ENCODE data around the gene DDX5. TPM values are rescaled to one million over a fixed set of nuclear protein-coding genes. Genes with fewer than 3 reads are reported as not detected.

Gene DDX5
- total and polyA plus RNA-seq, 9 donors, result 216 to 494 (median 418) TPM

DNA sequence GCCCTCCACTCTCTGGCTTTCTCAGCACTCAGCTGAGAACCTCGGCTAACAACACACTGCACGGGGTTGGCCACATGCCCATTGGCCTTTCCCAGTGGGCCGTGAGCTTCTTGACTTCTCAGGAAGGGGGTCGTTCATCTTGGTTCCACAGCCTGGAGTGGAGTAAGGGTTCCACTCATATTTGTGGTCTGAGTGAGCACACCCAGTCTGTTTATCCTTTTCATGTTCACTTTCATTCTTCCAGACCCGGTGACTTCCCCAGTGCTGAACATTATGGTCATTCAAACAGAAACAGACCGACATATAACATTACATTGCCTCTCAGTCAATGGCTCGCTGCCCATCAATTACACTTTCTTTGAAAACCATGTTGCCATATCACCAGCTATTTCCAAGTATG is 48.9 kb downstream of the DDX5 start:
- Histone ChIP-seq H3K27me3 (ENCODE audit: control insufficient read depth, insufficient read depth, low read length) (no peaks in the 10 kb centered on the region), H3K4me1 (ENCODE audit: control insufficient read depth, insufficient read depth, low read length) (peaks cover 12% of the 10 kb centered on the region), H3K36me3 (ENCODE audit: control insufficient read depth, insufficient read depth, low read length) (no peaks in the 10 kb centered on the region), H3K9me3 (replicated peaks; ENCODE audit: control insufficient read depth, low read depth, low read length) (no peaks in the 10 kb centered on the region), H3K27ac (ENCODE audit: low read length) (no peak overlapping the region), H3K4me3 (ENCODE audit: low read length) (no peak overlapping the region)
- 87% methylated on average over 2 of the region's 7 CpGs for WGBS (ENCODE audit: insufficient coverage)
- no peak for DNase-seq

DNA sequence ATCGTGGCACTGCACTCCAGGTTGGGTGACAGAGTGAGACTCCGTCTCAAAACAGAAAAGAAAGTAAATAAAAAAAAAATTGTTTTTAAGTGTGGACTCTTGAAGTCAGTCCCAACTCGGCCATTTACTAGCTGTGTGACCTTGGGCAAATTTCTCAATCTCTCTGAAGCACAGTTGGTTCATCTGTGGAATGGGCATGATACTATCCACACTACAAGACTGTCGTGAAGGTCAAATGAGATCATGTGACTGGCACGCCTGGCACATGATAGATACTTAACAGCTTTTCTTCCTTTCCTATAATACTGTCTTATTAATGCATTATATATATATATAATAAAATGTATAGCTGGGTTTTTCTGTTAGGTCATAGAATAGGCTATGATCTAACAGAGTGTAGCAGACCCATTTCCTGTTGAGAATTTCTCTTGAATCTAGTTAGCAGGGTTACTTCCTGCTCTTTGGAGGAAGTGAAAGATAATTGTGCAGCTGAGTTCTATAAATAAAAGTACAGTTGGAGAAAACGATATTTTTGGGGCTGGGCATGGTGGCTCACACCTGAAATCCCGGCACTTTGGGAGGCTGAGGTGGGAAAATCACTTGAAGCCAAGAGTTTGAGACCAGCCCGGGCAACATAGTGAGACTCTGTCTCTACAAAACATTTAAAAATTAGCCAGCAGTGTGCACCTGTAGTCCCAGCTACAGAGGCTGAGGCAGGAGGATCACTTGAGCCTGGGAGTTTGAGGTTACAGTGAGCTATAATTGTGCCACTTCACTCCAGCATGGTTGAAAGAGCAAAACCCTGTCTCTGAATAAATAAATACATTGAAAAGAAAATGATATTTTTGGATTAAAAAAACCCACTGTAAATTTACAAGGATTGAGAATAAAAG is 49.9 kb downstream of the DDX5 start:
- Histone ChIP-seq H3K36me3 (ENCODE audit: control insufficient read depth, insufficient read depth, low read length) (no peaks in the 10 kb centered on the region), H3K27me3 (ENCODE audit: control insufficient read depth, insufficient read depth, low read length) (no peaks in the 10 kb centered on the region), H3K4me1 (ENCODE audit: control insufficient read depth, insufficient read depth, low read length) (peaks cover 12% of the 10 kb centered on the region), H3K4me3 (ENCODE audit: low read length) (no peak overlapping the region), H3K9me3 (replicated peaks; ENCODE audit: control insufficient read depth, low read depth, low read length) (no peaks in the 10 kb centered on the region), H3K27ac (ENCODE audit: low read length) (peak overlapping the region; percentile 53)
- DNase-seq, result peak; percentile 57
- WGBS (ENCODE audit: insufficient coverage), result 94% methylated on average over 2 of the region's 8 CpGs

DNA sequence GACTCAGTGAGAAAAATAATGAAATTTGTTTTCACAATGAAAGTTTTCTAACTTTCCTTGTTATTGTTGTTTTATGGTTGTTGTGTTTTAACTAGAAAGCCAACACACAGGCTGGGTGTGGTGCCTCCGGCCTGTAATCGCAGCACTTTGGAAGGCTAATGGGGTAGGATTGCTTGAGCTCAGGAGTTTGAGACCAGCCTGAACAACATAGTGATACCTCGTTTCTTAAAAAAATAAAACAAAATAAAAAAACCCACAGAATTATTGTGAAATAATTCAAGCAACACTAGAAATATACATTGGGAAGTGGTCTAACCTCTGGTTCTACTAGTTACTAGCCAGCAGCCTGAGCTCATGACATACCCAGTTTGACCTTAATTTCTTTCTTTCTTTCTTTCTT is 56.5 kb downstream of the DDX5 start:
- Histone ChIP-seq H3K9me3 (replicated peaks; ENCODE audit: control insufficient read depth, low read depth, low read length) (no peaks in the 10 kb centered on the region), H3K36me3 (ENCODE audit: control insufficient read depth, insufficient read depth, low read length) (no peaks in the 10 kb centered on the region), H3K27me3 (ENCODE audit: control insufficient read depth, insufficient read depth, low read length) (no peaks in the 10 kb centered on the region), H3K4me3 (ENCODE audit: low read length) (peak overlapping the region; percentile 8), H3K4me1 (ENCODE audit: control insufficient read depth, insufficient read depth, low read length) (no peaks in the 10 kb centered on the region), H3K27ac (ENCODE audit: low read length) (no peak overlapping the region)
- WGBS (ENCODE audit: insufficient coverage), result no CpG with 5 or more reads among the region's 3 CpGs
- no peak for DNase-seq

DNA sequence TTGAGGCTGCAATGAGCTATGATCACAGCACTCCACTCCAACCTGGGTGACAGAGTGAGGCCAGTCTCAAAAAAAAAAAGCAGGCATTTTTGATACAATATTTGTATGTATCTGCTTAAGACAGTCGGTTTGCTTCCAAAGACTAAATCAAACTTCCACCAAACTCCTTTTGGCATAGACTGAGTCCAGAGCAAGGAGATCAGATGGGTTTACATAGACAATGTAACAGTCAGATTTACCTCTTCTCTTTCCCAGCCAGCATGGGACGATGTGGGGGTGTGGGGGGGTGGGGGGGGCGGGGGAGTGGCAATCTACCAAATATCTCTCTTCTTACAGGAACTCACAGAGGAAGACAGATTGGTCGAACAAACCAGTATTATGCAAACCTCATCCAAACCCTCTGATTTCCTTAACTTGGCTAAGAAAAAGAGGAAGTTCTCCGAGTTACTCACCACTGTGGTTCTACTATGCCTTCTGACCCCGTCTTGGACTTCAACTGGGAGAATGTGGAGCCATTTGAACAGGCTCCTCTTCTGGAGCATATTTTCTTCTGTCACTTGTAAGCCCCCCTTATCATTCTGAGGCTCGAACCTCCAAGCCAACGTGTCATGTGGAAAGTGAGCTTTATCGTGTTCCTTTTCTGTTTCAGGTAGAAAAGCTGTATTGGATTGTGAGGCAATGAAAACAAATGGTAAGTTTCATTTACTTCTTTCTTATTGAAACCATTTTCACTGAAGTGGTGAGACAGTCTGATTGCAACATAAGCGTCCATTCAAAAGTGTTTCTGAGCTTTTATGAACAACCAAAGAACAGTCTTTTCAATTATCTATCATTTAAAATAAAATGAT is 57.2 kb downstream of the DDX5 start, which contains the start of gene MILR1:
Gene MILR1 (plus strand): TSS at position 451 of the 848 bp plus-strand sequence. CDS start 54 bp downstream, at position 505.
- Histone ChIP-seq H3K36me3 (ENCODE audit: control insufficient read depth, insufficient read depth, low read length) (no peaks in the 10 kb centered on the region), H3K4me3 (ENCODE audit: low read length) (peak within 1 kb of the TSS; percentile 8), H3K27ac (ENCODE audit: low read length) (no peak within 1 kb of the TSS), H3K9me3 (replicated peaks; ENCODE audit: control insufficient read depth, low read depth, low read length) (no peaks in the 10 kb centered on the region), H3K4me1 (ENCODE audit: control insufficient read depth, insufficient read depth, low read length) (no peaks in the 10 kb centered on the region), H3K27me3 (ENCODE audit: control insufficient read depth, insufficient read depth, low read length) (no peaks in the 10 kb centered on the region)
- DNase-seq, result peak; percentile 83
- 17% methylated on average over 2 of the region's 10 CpGs for WGBS (ENCODE audit: insufficient coverage)

Other genes with a start within 250 kb of the DDX5 start
- 17.6 TPM for gene TEX2, start 243.0 kb downstream of the DDX5 start, total RNA-seq
- 10 to 100 TPM; 16.1 to 22.5 (median 19.7) TPM for gene TEX2, start 243.0 kb downstream of the DDX5 start, polyA plus RNA-seq (ENCODE audit: insufficient read depth in 1 of 8, insufficient read length in 8 of 8, low replicate concordance in 1 of 8)
- 73.9 TPM for gene PECAM1, start 115.4 kb downstream of the DDX5 start, total RNA-seq
- gene PECAM1, start 115.4 kb downstream of the DDX5 start, polyA plus RNA-seq (ENCODE audit: insufficient read depth in 1 of 8, insufficient read length in 8 of 8, low replicate concordance in 1 of 8), result 100 to 1,000 TPM; 121 to 168 (median 141) TPM
- 7.0 TPM for gene MILR1, start 57.2 kb downstream of the DDX5 start, total RNA-seq
- 1 to 10 TPM; 2.6 to 5.3 (median 4.2) TPM for gene MILR1, start 57.2 kb downstream of the DDX5 start, polyA plus RNA-seq (ENCODE audit: insufficient read depth in 1 of 8, insufficient read length in 8 of 8, low replicate concordance in 1 of 8)
- gene POLG2, start 9.2 kb downstream of the DDX5 start, total RNA-seq, result 12.9 TPM
- 10 to 100 TPM; 13.8 to 28.2 (median 19.7) TPM for gene POLG2, start 9.2 kb downstream of the DDX5 start, polyA plus RNA-seq (ENCODE audit: insufficient read depth in 1 of 8, insufficient read length in 8 of 8, low replicate concordance in 1 of 8)
- 37.1 TPM for gene CEP95, start 688 bp upstream of the DDX5 start, total RNA-seq
- 10 to 100 TPM; 35.5 to 62.7 (median 46.2) TPM for gene CEP95, start 688 bp upstream of the DDX5 start, polyA plus RNA-seq (ENCODE audit: insufficient read depth in 1 of 8, insufficient read length in 8 of 8, low replicate concordance in 1 of 8)
- 32.3 TPM for gene SMURF2, start 156.0 kb upstream of the DDX5 start, total RNA-seq
- gene SMURF2, start 156.0 kb upstream of the DDX5 start, polyA plus RNA-seq (ENCODE audit: insufficient read depth in 1 of 8, insufficient read length in 8 of 8, low replicate concordance in 1 of 8), result 10 to 100 TPM; 18.6 to 27.7 (median 24.4) TPM